Immature natural killer cell (primary cell): ENCODE measurements around the gene MISP3. TPM values are rescaled to one million over a fixed set of nuclear protein-coding genes. Genes with fewer than 3 reads are reported as not detected.
"Not testable (repeated sequence)": the region's sequence is repeated elsewhere in the genome, so short reads cannot be mapped to it uniquely, and the experiment has no call there.

ENCODE experiments used
- DNase-seq, 3 donors: peaks; one replicate each; pipeline ENCODE4 v3.0.0; 2022; ENCODE audit warnings: mixed read lengths in 1 of 3
- H3K27ac Mint-ChIP-seq, 6 donors: one replicate each; pipeline ENCODE4 v1.8.0; 2020; ENCODE audit warnings: mixed read lengths in 6 of 6, mild to moderate bottlenecking in 5 of 6, inconsistent platforms in 4 of 6, moderate library complexity in 3 of 6
- H3K27me3 Mint-ChIP-seq, 3 donors: one replicate each; pipeline ENCODE4 v1.8.0; 2020 to 2021; ENCODE audit warnings: low read depth in 3 of 3, mild to moderate bottlenecking in 3 of 3, mixed read lengths in 3 of 3, moderate library complexity in 3 of 3, inconsistent platforms in 1 of 3
- H3K36me3 Mint-ChIP-seq, 3 donors: one replicate each; pipeline ENCODE4 v1.8.0; 2020; ENCODE audit warnings: mixed read lengths in 3 of 3, inconsistent platforms in 2 of 3, mild to moderate bottlenecking in 2 of 3
- H3K4me1 Mint-ChIP-seq, 2 donors: one replicate each; pipeline ENCODE4 v1.8.0; 2020; ENCODE audit warnings: inconsistent platforms in 2 of 2, mild to moderate bottlenecking in 2 of 2, mixed read lengths in 2 of 2, moderate library complexity in 1 of 2
- H3K4me3 Mint-ChIP-seq, 5 donors: one replicate each; pipeline ENCODE4 v1.8.0; 2020; ENCODE audit warnings: mild to moderate bottlenecking in 5 of 5, mixed read lengths in 5 of 5, inconsistent platforms in 3 of 5, moderate library complexity in 3 of 5
- H3K9me3 Mint-ChIP-seq, 6 donors: one replicate each; pipeline ENCODE4 v1.8.0; 2020; ENCODE audit warnings: mild to moderate bottlenecking in 6 of 6, mixed read lengths in 6 of 6, inconsistent platforms in 4 of 6, moderate library complexity in 3 of 6
- polyA plus RNA-seq, 3 donors: library from polyadenylated mRNA; unstranded; fragments of 300-500 nt; fragmentation: Illumina TruSeq; gene quantifications; one replicate each; pipeline ENCODE4 v1.2.3, GENCODE V29; 2021

Gene MISP3
- polyA plus RNA-seq, 3 donors from 2014 or later = 0.62 to 2.9 (median 2.1) TPM

GRCh38 chr19:14042659-14043608 is 29.7 kb upstream of the MISP3 start:
- peaks cover 8 to 11% (median 10%) of the 10 kb centered on the region in 3 donors for H3K36me3 Mint-ChIP-seq

GRCh38 chr19:14047866-14048265 is 24.7 kb upstream of the MISP3 start:
- not testable (repeated sequence) for DNase-seq, H3K27ac Mint-ChIP-seq, H3K27me3 Mint-ChIP-seq, H3K9me3 Mint-ChIP-seq, H3K4me3 Mint-ChIP-seq
- H3K4me1 Mint-ChIP-seq = peaks cover 7 to 12% of the 10 kb centered on the region in 2 donors
- H3K36me3 Mint-ChIP-seq = peaks cover 18 to 30% (median 20%) of the 10 kb centered on the region in 3 donors

More at GRCh38 chr19:14042659-14043608, 29.7 kb upstream of the MISP3 start:
- H3K4me1 Mint-ChIP-seq = peaks cover 16 to 17% of the 10 kb centered on the region in 2 donors
- H3K27ac Mint-ChIP-seq = peak overlapping the region; percentile 94 to 97 (median 94)
- not testable (repeated sequence) for H3K27me3 Mint-ChIP-seq, H3K9me3 Mint-ChIP-seq
- H3K4me3 Mint-ChIP-seq = peak overlapping the region in 2 of 5 donors; percentile 38 to 39
- DNase-seq = peak; percentile 61 to 77 (median 70)

- Mint-ChIP-seq H3K9me3 (no peaks in the 10 kb centered on the region), H3K4me1 (peaks cover 4 to 7% of the 10 kb centered on the region in 2 donors), H3K4me3 (no peak overlapping the region), H3K36me3 (peaks cover 17 to 28% (median 18%) of the 10 kb centered on the region in 3 donors), H3K27me3 (no peaks in the 10 kb centered on the region), H3K27ac (peak overlapping the region in 5 of 6 donors; percentile 46 to 81 (median 64))
- DNase-seq = peak; percentile 69 to 73 (median 73)
These were observed 24.0 kb upstream of the MISP3 start for GRCh38 chr19:14048443-14049153.

- Mint-ChIP-seq H3K27ac (peak overlapping the region in 3 of 6 donors; percentile 21 to 48 (median 45)), H3K4me3 (no peak overlapping the region), H3K27me3 (peaks cover 0 to 4% (median 2%) of the 10 kb centered on the region in 3 donors), H3K9me3 (no peaks in the 10 kb centered on the region), H3K36me3 (peaks cover 22 to 28% (median 23%) of the 10 kb centered on the region in 3 donors), H3K4me1 (peaks cover 4 to 7% of the 10 kb centered on the region in 2 donors)
- DNase-seq = no peak
These were observed 22.1 kb upstream of the MISP3 start for GRCh38 chr19:14050512-14050911.

GRCh38 chr19:14050961-14051360 is 21.6 kb upstream of the MISP3 start:
- H3K4me3 Mint-ChIP-seq, H3K4me1 Mint-ChIP-seq, H3K9me3 Mint-ChIP-seq, H3K27me3 Mint-ChIP-seq, DNase-seq, H3K27ac Mint-ChIP-seq: not testable (repeated sequence)
- H3K36me3 Mint-ChIP-seq = peaks cover 20 to 28% (median 22%) of the 10 kb centered on the region in 3 donors

- Mint-ChIP-seq H3K36me3 (peaks cover 19 to 28% (median 22%) of the 10 kb centered on the region in 3 donors), H3K9me3 (no peaks in the 10 kb centered on the region), H3K27me3 (peaks cover 0 to 7% (median 2%) of the 10 kb centered on the region in 3 donors), H3K4me3 (no peak overlapping the region), H3K4me1 (peaks cover 6 to 7% of the 10 kb centered on the region in 2 donors), H3K27ac (peak overlapping the region in 3 of 6 donors; percentile 16 to 68 (median 59))
- no peak for DNase-seq
These were observed 20.6 kb upstream of the MISP3 start for GRCh38 chr19:14051980-14052379.

GRCh38 chr19:14052470-14052869 is 20.1 kb upstream of the MISP3 start:
- Mint-ChIP-seq H3K27ac (peak overlapping the region in 4 of 6 donors; percentile 16 to 68 (median 50)), H3K4me1 (peaks cover 7% of the 10 kb centered on the region in 2 donors), H3K36me3 (peaks cover 19 to 28% (median 22%) of the 10 kb centered on the region in 3 donors), H3K27me3 (peaks cover 0 to 7% (median 2%) of the 10 kb centered on the region in 3 donors), H3K9me3 (no peaks in the 10 kb centered on the region), H3K4me3 (no peak overlapping the region)
- DNase-seq = no peak

GRCh38 chr19:14053032-14053431 is 19.6 kb upstream of the MISP3 start:
- peaks cover 7 to 11% of the 10 kb centered on the region in 2 donors for H3K4me1 Mint-ChIP-seq
- no peaks in the 10 kb centered on the region for H3K9me3 Mint-ChIP-seq
- no peak for DNase-seq
- peaks cover 0 to 7% (median 5%) of the 10 kb centered on the region in 3 donors for H3K27me3 Mint-ChIP-seq
- no peak overlapping the region for H3K4me3 Mint-ChIP-seq
- peaks cover 19 to 28% (median 22%) of the 10 kb centered on the region in 3 donors for H3K36me3 Mint-ChIP-seq
- H3K27ac Mint-ChIP-seq = peak overlapping the region in 1 of 6 donors; percentile 48

GRCh38 chr19:14053500-14053899 is 19.1 kb upstream of the MISP3 start:
- DNase-seq = no peak
- Mint-ChIP-seq H3K27me3 (peaks cover 4 to 10% (median 7%) of the 10 kb centered on the region in 3 donors), H3K9me3 (no peaks in the 10 kb centered on the region), H3K27ac (no peak overlapping the region), H3K4me3 (no peak overlapping the region), H3K4me1 (peaks cover 9 to 14% of the 10 kb centered on the region in 2 donors), H3K36me3 (peaks cover 19 to 25% (median 20%) of the 10 kb centered on the region in 3 donors)

- Mint-ChIP-seq H3K4me1 (peaks cover 10 to 16% of the 10 kb centered on the region in 2 donors), H3K27ac (peak overlapping the region in 2 of 6 donors; percentile 47 to 57), H3K9me3 (no peaks in the 10 kb centered on the region), H3K4me3 (no peak overlapping the region), H3K27me3 (peaks cover 6 to 16% (median 10%) of the 10 kb centered on the region in 3 donors), H3K36me3 (peaks cover 17 to 22% (median 19%) of the 10 kb centered on the region in 3 donors)
- DNase-seq = no peak
These were observed 18.5 kb upstream of the MISP3 start for GRCh38 chr19:14054099-14054498.

GRCh38 chr19:14054721-14055120 is 17.9 kb upstream of the MISP3 start:
- peaks cover 17 to 22% (median 19%) of the 10 kb centered on the region in 3 donors for H3K36me3 Mint-ChIP-seq
- H3K27ac Mint-ChIP-seq = no peak overlapping the region
- peaks cover 10 to 16% of the 10 kb centered on the region in 2 donors for H3K4me1 Mint-ChIP-seq
- DNase-seq = no peak
- no peak overlapping the region for H3K4me3 Mint-ChIP-seq
- H3K9me3 Mint-ChIP-seq = no peaks in the 10 kb centered on the region
- H3K27me3 Mint-ChIP-seq = peaks cover 6 to 21% (median 12%) of the 10 kb centered on the region in 3 donors

GRCh38 chr19:14055396-14055795 is 17.2 kb upstream of the MISP3 start:
- Mint-ChIP-seq H3K27me3 (peaks cover 6 to 21% (median 15%) of the 10 kb centered on the region in 3 donors), H3K4me3 (no peak overlapping the region), H3K4me1 (peaks cover 10 to 16% of the 10 kb centered on the region in 2 donors), H3K9me3 (no peaks in the 10 kb centered on the region), H3K27ac (peak overlapping the region in 2 of 6 donors; percentile 62 to 75), H3K36me3 (peaks cover 15 to 16% (median 16%) of the 10 kb centered on the region in 3 donors)
- DNase-seq = no peak

GRCh38 chr19:14056069-14056666 is 16.4 kb upstream of the MISP3 start:
- Mint-ChIP-seq H3K9me3 (no peaks in the 10 kb centered on the region), H3K27me3 (peaks cover 6 to 21% (median 15%) of the 10 kb centered on the region in 3 donors), H3K27ac (no peak overlapping the region), H3K36me3 (peaks cover 13 to 14% (median 13%) of the 10 kb centered on the region in 3 donors), H3K4me1 (peaks cover 10 to 16% of the 10 kb centered on the region in 2 donors), H3K4me3 (no peak overlapping the region)
- no peak for DNase-seq
